HG03521 (cell line): ENCODE measurements around the gene AGFG1.
A peak's percentile ranks its signal among the peaks of the same experiment; 100 is the strongest.
"Not testable (repeated sequence)": the region's sequence is repeated elsewhere in the genome, so short reads cannot be mapped to it uniquely, and the experiment has no call there.

Experiments used
- ATAC-seq: cut with Tn5 transposase; IDR thresholded peaks from one replicate; pipeline ENCODE4 v1.9.1; 2021; ENCODE audit warnings: mild to moderate bottlenecking, moderate library complexity; ENCODE audit not compliant: unreplicated experiment

AGFG1 gene

GRCh38 chr2:227493524-227493923, 21.6 kb downstream of the AGFG1 start:
- ATAC-seq: no peak

GRCh38 chr2:227497158-227497557, 25.2 kb downstream of the AGFG1 start:
- ATAC-seq: no peak

GRCh38 chr2:227499627-227500300, 27.8 kb downstream of the AGFG1 start:
- ATAC-seq: no peak

- ATAC-seq: no peak
These were observed 28.3 kb downstream of the AGFG1 start for GRCh38 chr2:227500301-227500630.

- ATAC-seq: no peak
These were observed 31.8 kb downstream of the AGFG1 start for GRCh38 chr2:227503433-227504406.

GRCh38 chr2:227504700-227505099, 32.7 kb downstream of the AGFG1 start:
- no peak for ATAC-seq

GRCh38 chr2:227506456-227506855, 34.5 kb downstream of the AGFG1 start:
- no peak for ATAC-seq

- peak; percentile 36 for ATAC-seq
These were observed 36.0 kb downstream of the AGFG1 start for GRCh38 chr2:227507963-227508362.

GRCh38 chr2:227509076-227509475, 37.1 kb downstream of the AGFG1 start:
- no peak for ATAC-seq

GRCh38 chr2:227509824-227510619, 38.1 kb downstream of the AGFG1 start:
- no peak for ATAC-seq

GRCh38 chr2:227510620-227510958, 38.6 kb downstream of the AGFG1 start:
- no peak for ATAC-seq

- no peak for ATAC-seq
These were observed 39.4 kb downstream of the AGFG1 start for GRCh38 chr2:227511239-227511930.

- ATAC-seq: no peak
These were observed 40.0 kb downstream of the AGFG1 start for GRCh38 chr2:227511955-227512354.

- ATAC-seq: no peak
These were observed 41.2 kb downstream of the AGFG1 start for GRCh38 chr2:227513113-227513512.

- ATAC-seq: no peak
These were observed 43.8 kb downstream of the AGFG1 start for GRCh38 chr2:227515742-227516141.

GRCh38 chr2:227517724-227518123, 45.8 kb downstream of the AGFG1 start:
- no peak for ATAC-seq

- not testable (repeated sequence) for ATAC-seq
These were observed 46.4 kb downstream of the AGFG1 start for GRCh38 chr2:227518278-227518865.

GRCh38 chr2:227521178-227521577, 49.2 kb downstream of the AGFG1 start:
- not testable (repeated sequence) for ATAC-seq

- no peak for ATAC-seq
These were observed 52.7 kb downstream of the AGFG1 start for GRCh38 chr2:227524665-227525064.

GRCh38 chr2:227527351-227527750, 55.4 kb downstream of the AGFG1 start:
- no peak for ATAC-seq
